Neural progenitor cell (in vitro differentiated cells): Measurements from ENCODE around the gene AFF3. TPM values are rescaled to one million over a fixed set of nuclear protein-coding genes. Genes with fewer than 3 reads are reported as not detected.

ENCODE experiments used
- DNase-seq: peaks from one replicate; pipeline ENCODE4 v3.0.0-alpha.2; 2016; ENCODE audit warnings: low spot score
- H2AFZ ChIP-seq: fragments of 200-600 bp; sonication (generic); replicated peaks from 2 replicates; pipeline ENCODE4 v1.6.1; 2016; ENCODE audit warnings: antibody characterized with exemption
- H3F3A ChIP-seq: fragments of 200-600 bp; sonication (generic); 2 replicates; pipeline ENCODE4 v1.6.1; 2016; ENCODE audit warnings: antibody characterized with exemption, low read depth
- H3K27ac ChIP-seq: fragments of 200-600 bp; sonication (generic); 2 replicates; pipeline ENCODE4 v1.5.1; 2016; ENCODE audit warnings: mild to moderate bottlenecking
- H3K27me3 ChIP-seq: fragments of 200-600 bp; sonication (generic); 2 replicates; pipeline ENCODE4 v1.6.1; 2016; ENCODE audit warnings: mild to moderate bottlenecking, moderate library complexity
- H3K36me3 ChIP-seq: fragments of 200-600 bp; sonication (generic); 2 replicates; pipeline ENCODE4 v1.5.1; 2016
- H3K4me1 ChIP-seq: fragments of 200-600 bp; sonication (generic); 2 replicates; pipeline ENCODE4 v1.6.1; 2016; ENCODE audit warnings: mixed run types
- H3K4me2 ChIP-seq: fragments of 200-600 bp; sonication (generic); 2 replicates; pipeline ENCODE4 v1.6.1; 2016
- H3K4me3 ChIP-seq: fragments of 200-600 bp; sonication (generic); 2 replicates; pipeline ENCODE4 v1.5.1; 2016
- H3K79me2 ChIP-seq: fragments of 200-600 bp; sonication (generic); 2 replicates; pipeline ENCODE4 v1.6.1; 2016; ENCODE audit warnings: low read depth
- H3K9ac ChIP-seq: fragments of 200-600 bp; sonication (generic); 2 replicates; pipeline ENCODE4 v1.6.1; 2016
- H3K9me3 ChIP-seq: fragments of 200-600 bp; sonication (generic); 2 replicates; pipeline ENCODE4 v1.5.1; 2016; ENCODE audit warnings: low read depth
- H4K20me1 ChIP-seq: fragments of 200-600 bp; sonication (generic); 2 replicates; pipeline ENCODE4 v1.6.1; 2016; ENCODE audit warnings: low read depth
- H3K27ac Mint-ChIP-seq: 3 replicates; pipeline ENCODE4 v1.8.0; 2021; ENCODE audit warnings: mixed read lengths
- H3K27me3 Mint-ChIP-seq: 2 replicates; pipeline ENCODE4 v1.8.0; 2022; ENCODE audit warnings: low read depth, mild to moderate bottlenecking, inconsistent platforms, moderate library complexity, mixed read lengths; ENCODE audit not compliant: insufficient read depth
- H3K36me3 Mint-ChIP-seq: 3 replicates; pipeline ENCODE4 v1.8.0; 2021; ENCODE audit warnings: mixed read lengths
- H3K4me1 Mint-ChIP-seq: 3 replicates; pipeline ENCODE4 v1.8.0; 2021; ENCODE audit warnings: mixed read lengths
- H3K4me3 Mint-ChIP-seq: 3 replicates; pipeline ENCODE4 v1.8.0; 2021; ENCODE audit warnings: mild to moderate bottlenecking, moderate library complexity, mixed read lengths
- H3K9me3 Mint-ChIP-seq: 3 replicates; pipeline ENCODE4 v1.8.0; 2020; ENCODE audit warnings: mixed read lengths
- EZH2 ChIP-seq: fragments of 200-600 bp; sonication (generic); IDR thresholded peaks from 2 replicates; pipeline ENCODE4 v1.6.1; 2017; ENCODE audit warnings: antibody characterized with exemption, mild to moderate bottlenecking, moderate library complexity
- EZH2phosphoT487 ChIP-seq: fragments of 200-600 bp; sonication (generic); IDR thresholded peaks from 2 replicates; pipeline ENCODE4 v1.6.1; 2017; ENCODE audit warnings: antibody characterized with exemption
- total RNA-seq: library from RNA; depleted of rRNA; stranded (reverse); fragments of >200 nt; gene quantifications from 2 replicates; pipeline ENCODE4 v1.2.3, GENCODE V29; 2015; ENCODE audit warnings: low replicate concordance
- TF ChIP-seq, protein P1 (sequence below): fragments of 200-600 bp; sonication (generic); IDR thresholded peaks from 2 replicates; pipeline ENCODE4 v1.5.1; 2017; ENCODE audit warnings: antibody characterized with exemption, mild to moderate bottlenecking

Gene AFF3
- total RNA-seq, 1 donor from 2014 or later, result 0.26 TPM

DNA sequence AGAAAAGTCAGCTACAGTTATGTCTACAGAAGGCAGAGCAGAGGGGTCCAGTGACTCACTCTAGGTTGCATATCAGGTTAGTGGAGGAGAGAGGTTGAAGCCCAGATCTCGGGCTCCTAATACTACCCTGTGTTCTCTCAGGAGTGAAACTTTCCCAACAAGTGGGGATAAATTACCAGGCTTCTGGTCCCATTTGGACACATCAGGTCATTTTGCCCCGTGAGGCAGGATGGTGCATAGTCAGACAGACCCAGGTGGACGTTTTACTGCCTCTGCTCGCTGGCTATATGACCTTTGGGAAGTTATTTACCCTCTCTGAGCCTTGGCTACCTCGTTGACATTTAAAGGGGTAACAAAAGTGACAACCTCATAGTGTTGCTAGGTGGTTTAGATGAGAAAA is 524.6 kb downstream of the AFF3 start:
- Histone ChIP-seq H3K4me3 (no peak overlapping the region), H3K27ac (no peak overlapping the region), H3K36me3 (no peaks in the 10 kb centered on the region), H3K4me1 (no peaks in the 10 kb centered on the region), H3K27me3 (no peaks in the 10 kb centered on the region), H3K9me3 (no peaks in the 10 kb centered on the region), H4K20me1 (no peaks in the 10 kb centered on the region), H3K79me2 (no peaks in the 10 kb centered on the region), H3K4me2 (no peak overlapping the region), H2AFZ (no peak overlapping the region), H3F3A (no peaks in the 10 kb centered on the region), H3K9ac (no peak overlapping the region)
- no peak overlapping the region for H3K27ac Mint-ChIP-seq
- H3K4me1 Mint-ChIP-seq, result peaks cover 8% of the 10 kb centered on the region
- no peaks in the 10 kb centered on the region for H3K9me3 Mint-ChIP-seq
- DNase-seq, result no peak
- peaks cover 2% of the 10 kb centered on the region for H3K27me3 Mint-ChIP-seq
- H3K36me3 Mint-ChIP-seq, result no peaks in the 10 kb centered on the region
- TF ChIP-seq EZH2phosphoT487, result no peak
- TF ChIP-seq EZH2, result no peak
- TF ChIP-seq, protein P1, sequence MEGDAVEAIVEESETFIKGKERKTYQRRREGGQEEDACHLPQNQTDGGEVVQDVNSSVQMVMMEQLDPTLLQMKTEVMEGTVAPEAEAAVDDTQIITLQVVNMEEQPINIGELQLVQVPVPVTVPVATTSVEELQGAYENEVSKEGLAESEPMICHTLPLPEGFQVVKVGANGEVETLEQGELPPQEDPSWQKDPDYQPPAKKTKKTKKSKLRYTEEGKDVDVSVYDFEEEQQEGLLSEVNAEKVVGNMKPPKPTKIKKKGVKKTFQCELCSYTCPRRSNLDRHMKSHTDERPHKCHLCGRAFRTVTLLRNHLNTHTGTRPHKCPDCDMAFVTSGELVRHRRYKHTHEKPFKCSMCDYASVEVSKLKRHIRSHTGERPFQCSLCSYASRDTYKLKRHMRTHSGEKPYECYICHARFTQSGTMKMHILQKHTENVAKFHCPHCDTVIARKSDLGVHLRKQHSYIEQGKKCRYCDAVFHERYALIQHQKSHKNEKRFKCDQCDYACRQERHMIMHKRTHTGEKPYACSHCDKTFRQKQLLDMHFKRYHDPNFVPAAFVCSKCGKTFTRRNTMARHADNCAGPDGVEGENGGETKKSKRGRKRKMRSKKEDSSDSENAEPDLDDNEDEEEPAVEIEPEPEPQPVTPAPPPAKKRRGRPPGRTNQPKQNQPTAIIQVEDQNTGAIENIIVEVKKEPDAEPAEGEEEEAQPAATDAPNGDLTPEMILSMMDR, result no peak
- H3K4me3 Mint-ChIP-seq, result no peak overlapping the region

DNA sequence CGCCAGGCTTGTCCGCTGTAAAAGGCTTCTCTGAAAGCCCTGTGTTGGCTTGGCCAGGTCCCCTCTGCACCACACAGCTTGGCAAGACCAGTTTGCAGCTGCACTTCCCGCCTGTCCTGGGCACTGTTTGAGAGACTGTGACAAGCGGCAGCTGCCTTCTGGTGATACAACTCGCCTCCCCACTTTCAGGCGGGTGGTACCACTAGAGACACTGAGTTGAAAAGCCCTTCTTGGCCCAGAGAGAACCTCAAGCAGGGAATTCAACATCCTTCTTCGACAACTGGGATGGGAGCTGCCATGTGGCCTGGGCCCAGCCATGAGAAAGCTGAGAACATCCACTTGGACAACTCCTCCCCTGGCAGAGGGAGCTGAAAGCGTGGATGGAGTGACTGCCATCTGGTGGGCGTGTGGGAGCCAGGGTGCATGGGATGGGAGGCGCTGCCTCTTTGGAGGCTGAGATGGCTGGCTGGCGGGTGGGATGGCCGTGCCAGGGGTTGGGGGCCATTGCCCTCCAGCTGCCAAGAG is 527.1 kb downstream of the AFF3 start:
- Histone ChIP-seq H3K9ac (no peak overlapping the region), H3K27ac (no peak overlapping the region), H3K4me3 (no peak overlapping the region), H3F3A (no peaks in the 10 kb centered on the region), H2AFZ (no peak overlapping the region), H3K27me3 (no peaks in the 10 kb centered on the region), H3K9me3 (no peaks in the 10 kb centered on the region), H4K20me1 (no peaks in the 10 kb centered on the region), H3K4me1 (no peaks in the 10 kb centered on the region), H3K36me3 (no peaks in the 10 kb centered on the region), H3K79me2 (no peaks in the 10 kb centered on the region), H3K4me2 (no peak overlapping the region)
- TF ChIP-seq EZH2 (no peak), EZH2phosphoT487 (no peak)
- TF ChIP-seq, protein P1, result peak; percentile 31
- Mint-ChIP-seq H3K9me3 (no peaks in the 10 kb centered on the region), H3K4me3 (no peak overlapping the region), H3K4me1 (no peaks in the 10 kb centered on the region), H3K27me3 (peaks cover 2% of the 10 kb centered on the region), H3K36me3 (no peaks in the 10 kb centered on the region), H3K27ac (no peak overlapping the region)
- DNase-seq, result peak; percentile 33

DNA sequence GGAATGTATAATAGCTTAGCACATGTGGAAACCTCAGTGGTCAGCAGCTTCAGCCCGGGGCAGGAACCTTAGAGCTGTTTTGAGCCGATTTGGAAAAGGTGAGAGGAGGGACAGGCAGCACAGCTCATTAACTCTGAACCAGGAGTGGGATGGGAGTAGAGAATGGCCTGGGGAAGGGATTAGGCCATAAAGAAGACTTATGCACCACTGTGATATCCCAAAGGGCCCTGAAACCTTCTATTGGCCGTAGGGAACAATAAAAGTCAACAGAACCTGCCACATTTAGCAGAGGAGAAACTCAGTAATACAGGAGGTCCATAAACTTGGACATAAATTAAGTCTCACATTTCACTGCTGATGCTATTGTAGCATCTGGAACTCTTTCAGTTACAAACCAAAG is 528.4 kb downstream of the AFF3 start:
- no peaks in the 10 kb centered on the region for H3F3A ChIP-seq
- H3K27me3 Mint-ChIP-seq, result peaks cover 2% of the 10 kb centered on the region
- no peak overlapping the region for H3K4me2 ChIP-seq
- no peaks in the 10 kb centered on the region for H3K9me3 Mint-ChIP-seq
- H3K36me3 Mint-ChIP-seq, result no peaks in the 10 kb centered on the region
- H3K4me1 Mint-ChIP-seq, result no peaks in the 10 kb centered on the region
- no peaks in the 10 kb centered on the region for H4K20me1 ChIP-seq
- H3K27ac Mint-ChIP-seq, result no peak overlapping the region
- H3K9me3 ChIP-seq, result no peaks in the 10 kb centered on the region
- DNase-seq, result no peak
- H3K27me3 ChIP-seq, result no peaks in the 10 kb centered on the region
- no peak overlapping the region for H3K4me3 ChIP-seq
- H3K36me3 ChIP-seq, result no peaks in the 10 kb centered on the region
- no peak overlapping the region for H3K27ac ChIP-seq
- TF ChIP-seq EZH2 (no peak), EZH2phosphoT487 (no peak)
- TF ChIP-seq, protein P1, result no peak
- H2AFZ ChIP-seq, result peak overlapping the region; percentile 17
- H3K9ac ChIP-seq, result no peak overlapping the region
- H3K4me3 Mint-ChIP-seq, result no peak overlapping the region
- H3K4me1 ChIP-seq, result no peaks in the 10 kb centered on the region
- H3K79me2 ChIP-seq, result no peaks in the 10 kb centered on the region
